Smooth muscle cell (in vitro differentiated cells): ENCODE data around the gene MN1. TPM values are rescaled to one million over a fixed set of nuclear protein-coding genes. Genes with fewer than 3 reads are reported as not detected.

Experiments used
- DNase-seq: peaks from one replicate; lab custom pipeline; 2025; ENCODE audit not compliant: unreplicated experiment; lab: John Stamatoyannopoulos, UW
- H2AFZ ChIP-seq: fragments of 200-600 bp; sonication (generic); 2 replicates; pipeline ENCODE4 v1.6.0; 2016; ENCODE audit warnings: antibody characterized with exemption, low read depth, mild to moderate bottlenecking
- H3F3A ChIP-seq: fragments of 200-600 bp; sonication (generic); 2 replicates; pipeline ENCODE4 v1.6.0; 2017; ENCODE audit warnings: antibody characterized with exemption, low read depth
- H3K27ac ChIP-seq: fragments of 200-600 bp; sonication (generic); 2 replicates; pipeline ENCODE4 v1.5.1; 2016; ENCODE audit warnings: low read depth, mild to moderate bottlenecking
- H3K27me3 ChIP-seq: fragments of 200-600 bp; sonication (generic); 2 replicates; pipeline ENCODE4 v1.6.1; 2016; ENCODE audit warnings: low read depth, mild to moderate bottlenecking
- H3K36me3 ChIP-seq: fragments of 200-600 bp; sonication (generic); 2 replicates; pipeline ENCODE4 v1.5.1; 2016; ENCODE audit warnings: low read depth
- H3K4me1 ChIP-seq: fragments of 200-600 bp; sonication (generic); 2 replicates; pipeline ENCODE4 v1.5.1; 2016; ENCODE audit warnings: low read depth
- H3K4me2 ChIP-seq: fragments of 200-600 bp; sonication (generic); 2 replicates; pipeline ENCODE4 v1.6.0; 2016; ENCODE audit warnings: mild to moderate bottlenecking
- H3K4me3 ChIP-seq: fragments of 200-600 bp; sonication (generic); 2 replicates; pipeline ENCODE4 v1.5.1; 2016; ENCODE audit warnings: mild to moderate bottlenecking
- H3K79me2 ChIP-seq: fragments of 200-600 bp; sonication (generic); 2 replicates; pipeline ENCODE4 v1.6.0; 2016; ENCODE audit warnings: low read depth, mild to moderate bottlenecking
- H3K9ac ChIP-seq: fragments of 200-600 bp; sonication (generic); 2 replicates; pipeline ENCODE4 v1.6.0; 2016; ENCODE audit warnings: low read depth
- H3K9me3 ChIP-seq: fragments of 200-600 bp; sonication (generic); replicated peaks from 2 replicates; pipeline ENCODE4 v1.5.1; 2016; ENCODE audit warnings: low read depth
- H4K20me1 ChIP-seq: fragments of 200-600 bp; sonication (generic); 2 replicates; pipeline ENCODE4 v1.6.0; 2016; ENCODE audit warnings: low read depth
- CTCF ChIP-seq: fragments of 200-600 bp; sonication (generic); IDR thresholded peaks from 2 replicates; pipeline ENCODE4 v1.5.1; 2017; ENCODE audit warnings: borderline replicate concordance, mild to moderate bottlenecking, antibody characterized with exemption; ENCODE audit not compliant: insufficient read depth, poor library complexity, severe bottlenecking
- WGBS: methylation state at CpG from one replicate; pipeline ENCODE4 v1.1.7; 2016; ENCODE audit warnings: low lambda C conversion rate; 5-methylcytosine and 5-hydroxymethylcytosine counted together
- polyA plus RNA-seq: library from polyadenylated mRNA; unstranded; fragments of >200 nt; fragmentation: Nextera tagmentation; extraction: Ambion mirVana; gene quantifications from 2 replicates; pipeline ENCODE4 v1.2.1, GENCODE V29; 2016
- total RNA-seq: library from RNA; depleted of rRNA; stranded (reverse); fragments of >200 nt; gene quantifications from 2 replicates; pipeline ENCODE4 v1.2.3, GENCODE V29; 2014

MN1 gene
- total and polyA plus RNA-seq, 2 experiments from 2014 or later = 0.98 to 3.3 TPM

- Histone ChIP-seq H3F3A (no peaks in the 10 kb centered on the region), H3K27ac (no peak overlapping the region), H3K4me1 (peaks cover 89% of the 10 kb centered on the region), H4K20me1 (peaks cover 76% of the 10 kb centered on the region), H2AFZ (no peak overlapping the region), H3K36me3 (no peaks in the 10 kb centered on the region), H3K27me3 (peaks cover 63% of the 10 kb centered on the region), H3K4me3 (no peak overlapping the region), H3K9me3 (no peaks in the 10 kb centered on the region), H3K4me2 (peak overlapping the region; percentile 68), H3K79me2 (no peaks in the 10 kb centered on the region), H3K9ac (no peak overlapping the region)
- no peak for TF ChIP-seq CTCF
- no peak for DNase-seq
- 15% methylated on average over 14 of the region's 14 CpGs for WGBS
These were observed 6.5 kb downstream of the MN1 start for GRCh38 chr22:27795053-27795452.

GRCh38 chr22:27794226-27794625 lies 7.3 kb downstream of the MN1 start:
- no peaks in the 10 kb centered on the region for H3K9me3 ChIP-seq
- H3K9ac ChIP-seq = no peak overlapping the region
- peaks cover 54% of the 10 kb centered on the region for H3K27me3 ChIP-seq
- no peak for TF ChIP-seq CTCF
- H3K4me3 ChIP-seq = no peak overlapping the region
- WGBS = 64% methylated on average over 5 of the region's 5 CpGs
- no peak overlapping the region for H2AFZ ChIP-seq
- H3K79me2 ChIP-seq = no peaks in the 10 kb centered on the region
- no peak for DNase-seq
- no peak overlapping the region for H3K27ac ChIP-seq
- no peaks in the 10 kb centered on the region for H3K36me3 ChIP-seq
- no peaks in the 10 kb centered on the region for H3F3A ChIP-seq
- H4K20me1 ChIP-seq = peaks cover 73% of the 10 kb centered on the region
- no peak overlapping the region for H3K4me2 ChIP-seq
- peaks cover 82% of the 10 kb centered on the region for H3K4me1 ChIP-seq

GRCh38 chr22:27793576-27793975 lies 8.0 kb downstream of the MN1 start:
- TF ChIP-seq CTCF = no peak
- Histone ChIP-seq H4K20me1 (peaks cover 69% of the 10 kb centered on the region), H3K27ac (no peak overlapping the region), H3K9ac (no peak overlapping the region), H3K4me3 (no peak overlapping the region), H3K4me1 (peaks cover 75% of the 10 kb centered on the region), H3F3A (no peaks in the 10 kb centered on the region), H3K27me3 (peaks cover 48% of the 10 kb centered on the region), H3K9me3 (no peaks in the 10 kb centered on the region), H3K4me2 (no peak overlapping the region), H3K36me3 (no peaks in the 10 kb centered on the region), H3K79me2 (no peaks in the 10 kb centered on the region), H2AFZ (no peak overlapping the region)
- WGBS = 90% methylated on average over 12 of the region's 12 CpGs
- no peak for DNase-seq

GRCh38 chr22:27792452-27793161 lies 8.9 kb downstream of the MN1 start:
- 80% methylated on average over 8 of the region's 8 CpGs for WGBS
- Histone ChIP-seq H3K9ac (no peak overlapping the region), H3K9me3 (no peaks in the 10 kb centered on the region), H3K36me3 (no peaks in the 10 kb centered on the region), H3K4me2 (no peak overlapping the region), H3K27me3 (peaks cover 38% of the 10 kb centered on the region), H3K79me2 (no peaks in the 10 kb centered on the region), H4K20me1 (peaks cover 60% of the 10 kb centered on the region), H3K27ac (no peak overlapping the region), H2AFZ (no peak overlapping the region), H3K4me1 (peaks cover 68% of the 10 kb centered on the region), H3K4me3 (no peak overlapping the region), H3F3A (no peaks in the 10 kb centered on the region)
- no peak for TF ChIP-seq CTCF
- DNase-seq = no peak
